IPS-NIHi11 (cell line): Measurements from ENCODE around the gene DCAF8L1.
"Not testable (repeated sequence)": the region's sequence is repeated elsewhere in the genome, so short reads cannot be mapped to it uniquely, and the experiment has no call there.

Source experiments
- DNase-seq: peaks from one replicate; pipeline ENCODE4 v3.0.0; 2012; ENCODE audit warnings: mixed read lengths, low spot score

The DCAF8L1 gene

DNA sequence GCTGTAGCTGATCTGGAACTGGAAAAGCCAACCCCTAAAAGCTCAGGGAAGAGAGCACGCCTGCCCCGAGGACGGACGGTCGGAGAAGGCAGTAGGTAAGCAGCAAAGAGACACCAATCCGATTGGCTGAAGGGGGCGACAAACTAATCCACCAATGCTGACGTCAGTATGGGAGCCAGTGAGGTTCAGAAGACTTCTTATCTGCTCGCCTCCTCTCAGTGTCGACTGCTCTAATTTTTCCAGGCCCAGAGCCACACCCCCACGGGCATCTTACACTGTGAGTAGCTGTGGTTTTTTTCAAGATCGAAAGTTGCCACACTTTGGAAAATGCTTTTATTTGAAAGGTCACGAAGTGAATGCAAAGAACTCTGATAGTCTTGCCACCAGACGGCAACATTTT is at the start of gene DCAF8L1:
Gene DCAF8L1 (minus strand): TSS at position 101 of the 400 bp plus-strand sequence. CDS start 115 bp downstream, outside the sequence.
- DNase-seq: no peak

- no peak for DNase-seq
Observed at GRCh38 chrX:28022371-28022770, 41.1 kb upstream of the DCAF8L1 start.

DNA sequence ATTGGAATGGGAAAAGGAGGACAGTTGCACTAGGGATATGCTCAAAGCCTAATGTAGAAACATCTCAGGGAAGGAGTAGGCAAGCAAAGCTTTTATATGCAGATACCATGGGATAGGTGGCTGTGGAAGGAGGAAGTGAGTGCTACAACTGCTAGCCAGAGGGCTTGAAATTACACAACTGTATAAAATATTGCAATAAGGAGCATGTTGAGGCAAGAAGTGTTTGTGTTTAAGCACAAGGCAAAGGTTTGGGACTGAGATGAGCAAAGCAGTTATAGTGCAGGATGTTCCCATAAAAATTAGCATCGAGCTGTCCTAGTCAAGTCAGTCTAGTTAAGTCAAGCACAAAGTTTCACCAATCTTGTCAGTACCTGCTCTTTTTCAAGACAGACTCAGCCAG is 35.6 kb upstream of the DCAF8L1 start:
- no peak for DNase-seq

DNA sequence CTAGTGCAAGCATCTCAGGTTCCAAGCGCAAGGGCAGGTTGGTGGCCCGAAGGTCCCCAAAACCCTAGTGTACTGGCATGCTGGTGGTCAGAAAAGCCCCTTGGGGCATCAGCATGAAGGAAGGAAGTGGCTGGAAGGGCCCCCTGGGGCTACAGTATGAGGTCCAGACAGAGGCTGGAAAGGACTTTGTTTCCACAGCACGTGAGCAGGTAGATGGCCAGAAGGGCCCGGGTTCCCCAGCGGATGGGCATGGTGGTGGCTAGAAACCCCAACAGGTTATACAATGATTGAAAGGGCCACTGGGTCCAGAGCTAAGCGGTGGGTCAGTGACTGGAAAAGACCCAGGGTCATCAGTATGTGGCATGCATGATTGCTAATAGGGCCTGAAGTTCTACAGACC is 34.7 kb upstream of the DCAF8L1 start:
- no peak for DNase-seq

GRCh38 chrX:28010875-28011274 is 29.6 kb upstream of the DCAF8L1 start:
- no peak for DNase-seq

DNA sequence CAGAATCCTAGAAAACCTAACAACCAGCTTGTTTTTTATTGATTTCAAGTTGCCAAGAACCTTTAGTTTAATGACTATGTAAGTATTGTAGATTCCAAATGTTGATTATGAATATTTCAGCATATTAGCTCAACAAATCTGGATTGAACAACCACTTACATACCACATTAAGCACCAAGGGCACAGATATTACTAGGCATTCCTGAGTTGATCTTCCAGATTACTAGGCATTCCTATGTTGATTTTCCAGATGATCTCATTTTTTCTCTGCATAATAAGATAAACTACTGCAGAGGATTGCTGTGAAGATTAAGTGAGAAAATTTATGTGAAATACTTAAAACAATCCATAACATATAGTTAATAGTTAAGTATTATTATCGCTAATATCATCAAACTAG is 17.4 kb upstream of the DCAF8L1 start:
- DNase-seq: no peak

DNA sequence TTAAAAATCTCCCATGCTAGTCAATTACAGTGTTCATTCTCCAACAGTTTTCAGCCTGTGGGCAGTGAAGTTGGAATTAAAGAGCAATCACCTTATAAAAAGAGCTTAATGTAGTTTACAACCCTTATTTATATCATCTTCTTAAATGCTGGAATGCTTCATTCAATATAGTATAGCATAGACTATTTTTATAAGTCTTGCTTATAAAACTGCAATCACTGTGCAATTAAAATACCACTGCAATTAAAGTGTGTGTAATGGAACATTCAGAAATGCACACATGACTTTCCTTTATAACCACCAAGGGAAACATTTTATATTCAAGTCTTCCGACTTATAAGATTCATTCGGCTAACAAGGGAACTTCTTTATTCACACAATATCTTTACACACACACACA is 16.4 kb upstream of the DCAF8L1 start:
- no peak for DNase-seq

- no peak for DNase-seq
Observed at GRCh38 chrX:27996132-27996531, 14.9 kb upstream of the DCAF8L1 start.

GRCh38 chrX:27995611-27996010 is 14.4 kb upstream of the DCAF8L1 start:
- no peak for DNase-seq

GRCh38 chrX:27987862-27988646 is 6.8 kb upstream of the DCAF8L1 start:
- DNase-seq: no peak

DNA sequence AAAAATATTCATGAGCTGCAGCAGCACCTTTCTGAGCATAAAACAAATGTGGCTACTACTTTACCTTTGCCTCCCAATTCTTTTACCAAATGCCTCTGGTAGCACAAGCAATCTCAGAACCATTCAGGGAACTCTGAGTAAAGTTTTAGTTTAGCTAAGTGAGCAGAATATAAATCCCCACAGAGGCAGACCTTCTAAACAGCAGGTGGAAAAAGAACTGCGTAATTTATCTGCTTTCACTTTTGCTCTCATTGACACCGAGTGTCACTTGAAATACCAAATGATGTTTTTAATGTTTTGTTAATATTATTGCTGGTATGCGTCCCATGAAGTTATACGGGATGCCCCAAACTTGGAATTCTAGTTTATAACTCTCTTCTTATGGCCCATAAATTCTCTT is 4.3 kb downstream of the DCAF8L1 start:
- not testable (repeated sequence) for DNase-seq

DNA sequence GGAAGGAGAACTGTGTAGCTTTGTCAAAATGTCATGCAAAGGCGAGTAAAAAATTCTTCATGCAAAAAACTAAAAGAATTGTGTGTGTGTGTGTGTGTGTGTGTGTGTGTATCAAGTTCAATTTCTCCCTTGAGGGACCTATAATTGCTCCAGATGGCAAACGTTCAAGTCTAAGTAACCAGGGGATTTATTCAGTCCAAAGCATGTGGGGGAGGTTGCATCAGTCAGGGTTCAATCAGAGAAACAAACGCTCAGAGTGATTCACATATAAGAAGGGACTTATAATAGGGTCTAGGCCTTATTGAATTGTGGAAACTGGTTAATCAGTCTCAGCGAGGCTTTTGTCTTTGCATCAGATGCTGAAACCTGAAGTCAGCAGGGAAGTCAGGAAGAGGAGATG is 5.0 kb downstream of the DCAF8L1 start:
- DNase-seq: no peak

DNA sequence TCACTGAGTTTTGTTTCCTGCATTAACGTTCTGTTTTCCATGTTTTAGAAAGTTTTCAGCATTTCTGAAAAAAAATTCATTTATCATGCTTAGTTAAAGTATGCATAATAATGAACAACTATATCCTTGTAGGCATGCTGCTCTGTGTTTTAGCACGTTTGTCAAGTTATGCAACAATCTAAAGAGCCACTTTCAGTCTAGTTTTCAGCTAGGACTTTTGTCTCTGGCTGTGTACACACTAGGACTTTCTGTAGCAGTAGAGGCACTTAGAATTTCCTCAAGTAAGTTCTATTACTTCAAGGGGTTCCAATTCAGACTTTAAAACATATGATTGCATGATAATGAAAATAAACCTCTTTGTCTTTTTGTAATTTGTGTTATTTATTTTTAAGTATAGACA is 12.4 kb downstream of the DCAF8L1 start:
- DNase-seq: no peak

- DNase-seq: no peak
Observed at GRCh38 chrX:27968352-27968751, 12.9 kb downstream of the DCAF8L1 start.

GRCh38 chrX:27966955-27967354 is 14.3 kb downstream of the DCAF8L1 start:
- no peak for DNase-seq

DNA sequence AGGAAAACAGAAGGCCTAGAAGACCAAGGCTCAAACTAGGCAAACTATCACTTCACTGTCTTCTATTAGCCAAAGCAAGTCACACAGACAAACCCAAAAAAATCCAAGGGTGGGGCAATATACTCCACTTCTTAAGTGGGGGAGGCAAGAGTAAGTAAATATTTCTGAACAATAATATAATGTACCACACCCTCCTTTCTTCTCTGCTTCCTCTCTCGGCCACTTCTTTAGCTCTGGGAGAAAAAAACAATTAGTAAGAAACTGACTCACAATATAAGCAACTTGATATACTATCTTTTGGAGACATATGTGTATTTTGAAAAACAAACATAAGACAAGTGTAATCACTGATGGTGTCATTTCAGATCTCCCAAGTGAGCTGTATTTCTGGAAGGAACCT is 14.8 kb downstream of the DCAF8L1 start:
- DNase-seq: no peak

GRCh38 chrX:27965348-27965747 is 15.9 kb downstream of the DCAF8L1 start:
- DNase-seq: not testable (repeated sequence)

DNA sequence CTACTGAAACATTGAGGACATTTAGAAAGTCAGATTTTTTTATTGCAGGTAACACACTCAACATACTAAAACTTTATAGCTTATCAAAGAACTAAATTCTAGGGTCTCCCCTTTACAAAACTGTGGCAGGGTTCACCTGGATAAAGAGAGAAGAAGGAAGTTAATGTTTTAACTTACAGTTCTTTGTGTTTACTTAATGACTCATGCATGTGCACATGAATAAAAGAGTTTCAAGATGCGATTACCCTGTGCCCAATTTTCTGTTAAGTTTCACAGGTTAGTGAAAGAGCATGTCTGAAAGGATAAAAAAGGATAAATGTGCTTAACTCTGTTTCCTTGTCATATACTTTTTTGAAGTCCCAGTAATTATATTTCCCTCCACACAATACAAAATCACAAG is 16.8 kb downstream of the DCAF8L1 start:
- no peak for DNase-seq

DNA sequence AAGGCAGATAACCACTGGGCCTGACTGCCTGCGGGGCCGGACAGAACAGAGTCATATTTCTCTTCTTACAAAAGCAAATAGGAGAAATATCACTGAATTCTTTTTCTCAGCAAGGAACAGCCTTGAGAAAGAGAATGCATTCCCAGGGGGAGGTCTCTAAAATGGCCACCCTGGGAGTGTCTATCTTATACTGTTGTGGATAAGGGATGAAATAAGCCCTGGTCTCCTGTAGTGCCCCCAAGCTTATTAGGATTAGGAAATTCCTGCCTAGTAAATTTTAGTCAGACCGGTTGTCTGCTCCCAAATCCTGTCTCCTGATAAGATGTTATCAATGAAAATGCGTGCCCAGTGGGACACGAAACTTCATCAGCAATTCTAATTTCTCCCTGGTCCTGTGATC is 20.8 kb downstream of the DCAF8L1 start:
- DNase-seq: not testable (repeated sequence)

GRCh38 chrX:27953171-27953570 is 28.1 kb downstream of the DCAF8L1 start:
- DNase-seq: no peak

- DNase-seq: no peak
Observed at GRCh38 chrX:27933361-27933760, 47.9 kb downstream of the DCAF8L1 start.
